ENCODE results near the gene FCGR1A.
"Not testable (repeated sequence)": the region's sequence is repeated elsewhere in the genome, so short reads cannot be mapped to it uniquely, and the experiment has no call there.

The FCGR1A gene

GRCh38 chr1:149777084-149777483 is 5.4 kb upstream of the FCGR1A start:
- not testable (repeated sequence) for H3K4me1 ChIP-seq (ENCODE audit: low read depth, poor library complexity, severe bottlenecking); H3K4me2 ChIP-seq; H2AFZ ChIP-seq (ENCODE audit: low read depth); H3K9ac ChIP-seq; H3K27me3 ChIP-seq (ENCODE audit: insufficient read depth, low read depth); H3K4me3 ChIP-seq (IDR thresholded peaks at IDR 0.05; ENCODE audit: insufficient read depth, low read depth, low read length); H3K27ac ChIP-seq; H4K20me1 ChIP-seq (ENCODE audit: insufficient read depth); H3K79me2 ChIP-seq (ENCODE audit: insufficient read depth, low read depth); H3K36me3 ChIP-seq (ENCODE audit: insufficient read depth)

DNA sequence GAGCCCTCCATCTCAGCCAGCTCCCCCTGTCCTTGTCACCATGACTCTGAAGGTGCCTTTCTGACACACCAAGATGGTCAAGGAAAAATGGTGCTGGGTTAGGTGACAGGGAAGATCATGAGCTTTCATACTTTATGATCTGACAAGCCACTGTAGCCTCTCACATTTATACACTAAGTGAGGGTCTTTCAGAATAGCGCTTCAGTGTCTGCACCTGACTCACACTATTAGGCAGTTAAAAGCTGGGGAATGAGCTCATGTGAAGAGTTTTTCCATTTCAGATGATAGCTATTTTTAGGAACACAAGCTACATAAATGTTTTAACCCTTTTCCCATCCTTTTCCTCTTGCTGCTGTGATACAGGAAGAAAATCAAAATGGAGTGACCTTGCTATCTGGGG is 4.2 kb upstream of the FCGR1A start:
- not testable (repeated sequence) for H2AFZ ChIP-seq (ENCODE audit: low read depth); H3K4me3 ChIP-seq (IDR thresholded peaks at IDR 0.05; ENCODE audit: insufficient read depth, low read depth, low read length); H3K36me3 ChIP-seq (ENCODE audit: insufficient read depth); H3K9ac ChIP-seq; H4K20me1 ChIP-seq (ENCODE audit: insufficient read depth); H3K27ac ChIP-seq; H3K27me3 ChIP-seq (ENCODE audit: insufficient read depth, low read depth); H3K79me2 ChIP-seq (ENCODE audit: insufficient read depth, low read depth); H3K4me1 ChIP-seq (ENCODE audit: low read depth, poor library complexity, severe bottlenecking); H3K4me2 ChIP-seq

DNA sequence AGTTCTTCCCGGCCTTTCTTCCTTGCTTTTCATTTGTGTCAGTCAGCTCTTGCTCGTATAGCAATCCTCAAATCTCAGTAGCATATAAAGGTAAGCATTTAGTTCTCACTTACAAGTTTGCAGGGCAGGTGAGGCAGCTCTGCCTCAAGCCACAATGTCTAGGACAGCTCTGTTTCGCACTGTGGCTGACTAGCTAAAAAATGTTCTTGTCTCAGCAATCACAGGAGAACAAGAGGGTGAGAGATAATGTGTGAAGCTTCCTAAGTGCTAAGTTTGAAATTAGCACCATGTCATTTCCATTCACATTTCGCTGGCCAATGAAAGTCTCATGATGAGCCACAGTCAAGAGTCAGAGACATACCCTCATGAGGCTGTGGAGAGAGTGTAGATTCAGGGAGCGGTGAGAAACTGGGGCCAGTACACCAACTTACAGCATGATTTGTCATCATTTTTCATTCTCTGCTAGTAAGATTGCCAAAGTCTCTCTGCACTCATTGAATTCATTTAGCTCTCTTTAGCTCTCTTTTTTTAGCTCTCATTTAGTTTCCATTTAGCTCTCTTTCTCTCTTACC is 995 bp upstream of the FCGR1A start:
- not testable (repeated sequence) for H3K4me3 ChIP-seq (IDR thresholded peaks at IDR 0.05; ENCODE audit: insufficient read depth, low read depth, low read length); H3K36me3 ChIP-seq (ENCODE audit: insufficient read depth); H2AFZ ChIP-seq (ENCODE audit: low read depth); H4K20me1 ChIP-seq (ENCODE audit: insufficient read depth); H3K27me3 ChIP-seq (ENCODE audit: insufficient read depth, low read depth); H3K79me2 ChIP-seq (ENCODE audit: insufficient read depth, low read depth); H3K9ac ChIP-seq; H3K4me2 ChIP-seq
- H3K27ac ChIP-seq = peak overlapping the region; percentile 5
- H3K4me1 ChIP-seq (ENCODE audit: low read depth, poor library complexity, severe bottlenecking) = peaks cover 12% of the 10 kb centered on the region

DNA sequence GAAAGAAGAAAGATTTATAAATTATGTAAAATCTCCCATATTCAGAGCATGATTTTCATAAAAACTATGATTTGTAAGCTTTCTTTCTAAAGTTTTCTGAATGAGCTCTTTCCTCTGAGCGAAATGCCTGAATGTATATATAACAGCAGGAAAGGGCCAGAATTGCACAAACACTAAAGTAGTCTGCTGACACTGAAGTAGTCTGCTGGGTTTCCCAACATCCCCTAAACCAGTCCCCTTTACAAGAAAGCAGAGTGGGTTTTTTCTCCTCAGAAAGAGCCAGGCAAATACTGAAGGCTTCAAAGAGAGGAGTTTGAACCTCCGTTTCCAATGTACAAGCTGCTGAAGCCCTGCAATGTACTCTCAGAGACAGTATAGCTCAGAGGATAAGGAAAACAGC is 795 bp downstream of the FCGR1A start:
- H3K4me2 ChIP-seq; H3K27me3 ChIP-seq (ENCODE audit: insufficient read depth, low read depth); H3K9ac ChIP-seq; H3K27ac ChIP-seq; H4K20me1 ChIP-seq (ENCODE audit: insufficient read depth); H2AFZ ChIP-seq (ENCODE audit: low read depth); H3K4me3 ChIP-seq (IDR thresholded peaks at IDR 0.05; ENCODE audit: insufficient read depth, low read depth, low read length); H3K79me2 ChIP-seq (ENCODE audit: insufficient read depth, low read depth); H3K36me3 ChIP-seq (ENCODE audit: insufficient read depth): not testable (repeated sequence)
- H3K4me1 ChIP-seq (ENCODE audit: low read depth, poor library complexity, severe bottlenecking) = peaks cover 12% of the 10 kb centered on the region

GRCh38 chr1:149783868-149784267 is 1.4 kb downstream of the FCGR1A start:
- H3K79me2 ChIP-seq (ENCODE audit: insufficient read depth, low read depth); H2AFZ ChIP-seq (ENCODE audit: low read depth); H3K27ac ChIP-seq; H3K4me3 ChIP-seq (IDR thresholded peaks at IDR 0.05; ENCODE audit: insufficient read depth, low read depth, low read length); H3K36me3 ChIP-seq (ENCODE audit: insufficient read depth); H3K4me2 ChIP-seq; H3K9ac ChIP-seq; H4K20me1 ChIP-seq (ENCODE audit: insufficient read depth); H3K27me3 ChIP-seq (ENCODE audit: insufficient read depth, low read depth): not testable (repeated sequence)
- peaks cover 12% of the 10 kb centered on the region for H3K4me1 ChIP-seq (ENCODE audit: low read depth, poor library complexity, severe bottlenecking)

- H4K20me1 ChIP-seq (ENCODE audit: insufficient read depth); H3K4me1 ChIP-seq (ENCODE audit: low read depth, poor library complexity, severe bottlenecking); H3K4me3 ChIP-seq (IDR thresholded peaks at IDR 0.05; ENCODE audit: insufficient read depth, low read depth, low read length); H3K9ac ChIP-seq; H3K4me2 ChIP-seq; H2AFZ ChIP-seq (ENCODE audit: low read depth); H3K27me3 ChIP-seq (ENCODE audit: insufficient read depth, low read depth); H3K79me2 ChIP-seq (ENCODE audit: insufficient read depth, low read depth); H3K36me3 ChIP-seq (ENCODE audit: insufficient read depth); H3K27ac ChIP-seq: not testable (repeated sequence)
Measured at GRCh38 chr1:149787688-149788451, 5.4 kb downstream of the FCGR1A start.

GRCh38 chr1:149792502-149792901 is 10.0 kb downstream of the FCGR1A start:
- Histone ChIP-seq H3K27ac (peak overlapping the region; percentile 72), H3K9ac (peak overlapping the region; percentile 73; the same call in 1 of the 2 replicates), H2AFZ (ENCODE audit: low read depth) (peak overlapping the region; percentile 100), H3K4me3 (IDR thresholded peaks at IDR 0.05; ENCODE audit: insufficient read depth, low read depth, low read length) (peak overlapping the region; percentile 47), H3K4me2 (peak overlapping the region; percentile 64; the same call in 1 of the 2 replicates)
- not testable (repeated sequence) for H3K79me2 ChIP-seq (ENCODE audit: insufficient read depth, low read depth); H3K36me3 ChIP-seq (ENCODE audit: insufficient read depth); H3K4me1 ChIP-seq (ENCODE audit: low read depth, poor library complexity, severe bottlenecking); H3K27me3 ChIP-seq (ENCODE audit: insufficient read depth, low read depth); H4K20me1 ChIP-seq (ENCODE audit: insufficient read depth)
- TF ChIP-seq, protein P1, sequence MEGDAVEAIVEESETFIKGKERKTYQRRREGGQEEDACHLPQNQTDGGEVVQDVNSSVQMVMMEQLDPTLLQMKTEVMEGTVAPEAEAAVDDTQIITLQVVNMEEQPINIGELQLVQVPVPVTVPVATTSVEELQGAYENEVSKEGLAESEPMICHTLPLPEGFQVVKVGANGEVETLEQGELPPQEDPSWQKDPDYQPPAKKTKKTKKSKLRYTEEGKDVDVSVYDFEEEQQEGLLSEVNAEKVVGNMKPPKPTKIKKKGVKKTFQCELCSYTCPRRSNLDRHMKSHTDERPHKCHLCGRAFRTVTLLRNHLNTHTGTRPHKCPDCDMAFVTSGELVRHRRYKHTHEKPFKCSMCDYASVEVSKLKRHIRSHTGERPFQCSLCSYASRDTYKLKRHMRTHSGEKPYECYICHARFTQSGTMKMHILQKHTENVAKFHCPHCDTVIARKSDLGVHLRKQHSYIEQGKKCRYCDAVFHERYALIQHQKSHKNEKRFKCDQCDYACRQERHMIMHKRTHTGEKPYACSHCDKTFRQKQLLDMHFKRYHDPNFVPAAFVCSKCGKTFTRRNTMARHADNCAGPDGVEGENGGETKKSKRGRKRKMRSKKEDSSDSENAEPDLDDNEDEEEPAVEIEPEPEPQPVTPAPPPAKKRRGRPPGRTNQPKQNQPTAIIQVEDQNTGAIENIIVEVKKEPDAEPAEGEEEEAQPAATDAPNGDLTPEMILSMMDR (conservative IDR thresholded peaks at IDR 0.05; ENCODE audit: low read depth, low read length) = peak; percentile 72

All from KMS-11 (cell line).